ENCODE data around the gene RAD9B. TPM values are rescaled to one million over a fixed set of nuclear protein-coding genes. Genes with fewer than 3 reads are reported as not detected.

The RAD9B gene
- total RNA-seq, 1 experiment from 2014 or later, result 2.8 TPM

- no peak for DNase-seq (ENCODE audit: low read depth)
- in situ Hi-C loops (cut with HindIII; ENCODE audit: low pct_unique_long_range_greater_than_20kb, low sequenced_read_pairs), result no loop called here
Observed at GRCh38 chr12:110546339-110546738, 44.2 kb downstream of the RAD9B start.

GRCh38 chr12:110547090-110547489, 45.0 kb downstream of the RAD9B start:
- in situ Hi-C loops (cut with HindIII; ENCODE audit: low pct_unique_long_range_greater_than_20kb, low sequenced_read_pairs), result no loop called here
- no peak for DNase-seq (ENCODE audit: low read depth)

- in situ Hi-C loops (cut with HindIII; ENCODE audit: low pct_unique_long_range_greater_than_20kb, low sequenced_read_pairs), result no loop called here
- no peak for DNase-seq (ENCODE audit: low read depth)
Observed at GRCh38 chr12:110548678-110549077, 46.5 kb downstream of the RAD9B start.

- no peak for DNase-seq (ENCODE audit: low read depth)
- in situ Hi-C loops (cut with HindIII; ENCODE audit: low pct_unique_long_range_greater_than_20kb, low sequenced_read_pairs), result no loop called here
Observed at GRCh38 chr12:110549716-110550115, 47.6 kb downstream of the RAD9B start.

- in situ Hi-C loops (cut with HindIII; ENCODE audit: low pct_unique_long_range_greater_than_20kb, low sequenced_read_pairs), result no loop called here
- no peak for DNase-seq (ENCODE audit: low read depth)
Observed at GRCh38 chr12:110550981-110551380, 48.9 kb downstream of the RAD9B start.

Other genes with a start within 250 kb of the RAD9B start
- gene ATP2A2, start 221.1 kb upstream of the RAD9B start, total RNA-seq (2014; rRNA removed; shearing (Covaris generic); ENCODE audit: low replicate concordance), result 8.0 and 15.3 TPM in 2 replicates
- 32.2 and 57.5 TPM in 2 replicates for gene ANAPC7, start 98.6 kb upstream of the RAD9B start, total RNA-seq (2014; rRNA removed; shearing (Covaris generic); ENCODE audit: low replicate concordance)
- 290 and 496 TPM in 2 replicates for gene ARPC3, start 52.0 kb upstream of the RAD9B start, total RNA-seq (2014; rRNA removed; shearing (Covaris generic); ENCODE audit: low replicate concordance)
- 22.0 and 82.1 TPM in 2 replicates for gene GPN3, start 34.1 kb upstream of the RAD9B start, total RNA-seq (2014; rRNA removed; shearing (Covaris generic); ENCODE audit: low replicate concordance)
- gene FAM216A, start 33.5 kb upstream of the RAD9B start, total RNA-seq (2014; rRNA removed; shearing (Covaris generic); ENCODE audit: low replicate concordance), result 15.1 and 19.8 TPM in 2 replicates
- gene VPS29, start 220 bp upstream of the RAD9B start, total RNA-seq (2014; rRNA removed; shearing (Covaris generic); ENCODE audit: low replicate concordance), result 45.8 and 49.3 TPM in 2 replicates
- gene PPTC7, start 81.0 kb downstream of the RAD9B start, total RNA-seq (2014; rRNA removed; shearing (Covaris generic); ENCODE audit: low replicate concordance), result 6.1 TPM in 2 replicates
- gene TCTN1, start 111.8 kb downstream of the RAD9B start, total RNA-seq (2014; rRNA removed; shearing (Covaris generic); ENCODE audit: low replicate concordance), result 22.3 and 51.3 TPM in 2 replicates
- not detected in 2 replicates for gene HVCN1, start 186.8 kb downstream of the RAD9B start, total RNA-seq (2014; rRNA removed; shearing (Covaris generic); ENCODE audit: low replicate concordance)
- 44.9 and 45.7 TPM in 2 replicates for gene PPP1CC, start 240.6 kb downstream of the RAD9B start, total RNA-seq (2014; rRNA removed; shearing (Covaris generic); ENCODE audit: low replicate concordance)

Data from Caki2 (cell line).